Measurements from ENCODE around the gene MARCHF7. TPM values are rescaled to one million over a fixed set of nuclear protein-coding genes. Genes with fewer than 3 reads are reported as not detected.

The MARCHF7 gene
- total RNA-seq, 1 donor from 2014 or later, result 92.8 TPM

DNA sequence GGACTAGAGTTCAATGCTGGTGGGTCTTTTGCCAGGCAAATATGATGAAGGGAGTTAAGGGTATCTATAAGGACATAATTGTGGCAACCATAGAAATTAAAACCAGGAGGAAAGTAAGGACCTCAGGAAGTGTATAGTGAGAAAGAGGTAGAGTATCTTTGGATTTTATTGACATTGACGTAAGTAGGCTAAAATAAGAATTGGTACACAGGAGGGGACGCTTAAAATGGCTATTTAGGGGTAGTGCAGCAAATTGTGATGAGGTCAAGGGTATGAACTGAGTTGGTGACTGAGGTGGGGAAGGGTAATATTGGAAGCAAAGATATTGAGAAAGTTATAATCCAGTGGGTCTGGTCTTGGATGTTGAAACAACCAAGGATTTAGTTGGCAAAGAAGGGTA is 42.7 kb downstream of the MARCHF7 start:
- no peak overlapping the region for H3K4me3 Mint-ChIP-seq (ENCODE audit: unreplicated experiment)
- TF ChIP-seq, protein P1, sequence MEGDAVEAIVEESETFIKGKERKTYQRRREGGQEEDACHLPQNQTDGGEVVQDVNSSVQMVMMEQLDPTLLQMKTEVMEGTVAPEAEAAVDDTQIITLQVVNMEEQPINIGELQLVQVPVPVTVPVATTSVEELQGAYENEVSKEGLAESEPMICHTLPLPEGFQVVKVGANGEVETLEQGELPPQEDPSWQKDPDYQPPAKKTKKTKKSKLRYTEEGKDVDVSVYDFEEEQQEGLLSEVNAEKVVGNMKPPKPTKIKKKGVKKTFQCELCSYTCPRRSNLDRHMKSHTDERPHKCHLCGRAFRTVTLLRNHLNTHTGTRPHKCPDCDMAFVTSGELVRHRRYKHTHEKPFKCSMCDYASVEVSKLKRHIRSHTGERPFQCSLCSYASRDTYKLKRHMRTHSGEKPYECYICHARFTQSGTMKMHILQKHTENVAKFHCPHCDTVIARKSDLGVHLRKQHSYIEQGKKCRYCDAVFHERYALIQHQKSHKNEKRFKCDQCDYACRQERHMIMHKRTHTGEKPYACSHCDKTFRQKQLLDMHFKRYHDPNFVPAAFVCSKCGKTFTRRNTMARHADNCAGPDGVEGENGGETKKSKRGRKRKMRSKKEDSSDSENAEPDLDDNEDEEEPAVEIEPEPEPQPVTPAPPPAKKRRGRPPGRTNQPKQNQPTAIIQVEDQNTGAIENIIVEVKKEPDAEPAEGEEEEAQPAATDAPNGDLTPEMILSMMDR (IDR thresholded peaks at IDR 0.05), result no peak
- H3K9me3 Mint-ChIP-seq (ENCODE audit: unreplicated experiment), result no peaks in the 10 kb centered on the region
- DNase-seq (ENCODE audit: extremely low spot score, unreplicated experiment), result no peak
- H3K4me1 Mint-ChIP-seq (ENCODE audit: unreplicated experiment), result peaks cover 22% of the 10 kb centered on the region
- H3K27me3 Mint-ChIP-seq (ENCODE audit: unreplicated experiment), result no peaks in the 10 kb centered on the region
- H3K27ac Mint-ChIP-seq (ENCODE audit: unreplicated experiment), result no peak overlapping the region
- H3K36me3 Mint-ChIP-seq (ENCODE audit: unreplicated experiment), result peaks cover 43% of the 10 kb centered on the region

DNA sequence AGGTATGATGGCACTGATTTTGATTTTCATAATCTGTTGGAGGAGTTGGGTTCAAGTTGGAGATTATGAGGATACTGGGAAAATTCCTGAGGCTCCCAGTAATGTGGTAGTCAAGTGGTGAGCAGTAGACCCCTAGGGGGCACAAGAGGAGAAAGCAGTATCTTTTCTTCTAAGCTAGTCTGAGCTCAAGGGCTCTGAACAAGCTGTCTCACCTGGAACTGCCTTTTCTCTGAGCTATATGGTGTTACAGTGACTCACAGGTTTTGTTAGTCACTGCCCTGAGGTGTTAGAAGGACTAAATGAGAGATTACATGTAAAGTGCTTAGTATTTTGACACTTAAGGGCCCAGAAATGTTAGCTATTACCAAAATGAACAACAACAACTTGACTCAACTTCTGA is 43.5 kb downstream of the MARCHF7 start:
- peaks cover 29% of the 10 kb centered on the region for H3K4me1 Mint-ChIP-seq (ENCODE audit: unreplicated experiment)
- H3K36me3 Mint-ChIP-seq (ENCODE audit: unreplicated experiment), result peaks cover 49% of the 10 kb centered on the region
- H3K4me3 Mint-ChIP-seq (ENCODE audit: unreplicated experiment), result no peak overlapping the region
- no peaks in the 10 kb centered on the region for H3K27me3 Mint-ChIP-seq (ENCODE audit: unreplicated experiment)
- H3K27ac Mint-ChIP-seq (ENCODE audit: unreplicated experiment), result no peak overlapping the region
- DNase-seq (ENCODE audit: extremely low spot score, unreplicated experiment), result no peak
- TF ChIP-seq, protein P1 (IDR thresholded peaks at IDR 0.05), result peak; percentile 40
- no peaks in the 10 kb centered on the region for H3K9me3 Mint-ChIP-seq (ENCODE audit: unreplicated experiment)

DNA sequence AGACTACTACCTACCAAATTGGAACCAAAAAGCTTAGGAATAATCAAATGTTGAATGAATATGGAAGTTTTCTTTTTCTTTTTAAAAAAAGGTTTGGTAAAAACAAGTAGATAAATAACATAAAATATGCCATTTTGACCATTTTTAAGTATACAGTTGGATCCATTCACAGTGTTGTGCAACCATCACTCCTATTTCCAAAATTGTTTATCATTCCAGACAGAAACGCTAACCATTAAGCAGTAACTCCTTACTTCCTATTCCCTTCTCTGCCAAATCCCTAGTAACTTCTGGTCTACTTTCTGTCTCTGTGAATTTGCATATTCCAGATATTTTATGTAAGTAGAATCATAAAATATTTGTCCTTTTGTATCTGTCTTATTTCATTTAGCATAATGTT is 45.9 kb downstream of the MARCHF7 start:
- peaks cover 38% of the 10 kb centered on the region for H3K36me3 Mint-ChIP-seq (ENCODE audit: unreplicated experiment)
- peaks cover 34% of the 10 kb centered on the region for H3K4me1 Mint-ChIP-seq (ENCODE audit: unreplicated experiment)
- TF ChIP-seq, protein P1 (IDR thresholded peaks at IDR 0.05), result no peak
- DNase-seq (ENCODE audit: extremely low spot score, unreplicated experiment), result no peak
- H3K9me3 Mint-ChIP-seq (ENCODE audit: unreplicated experiment), result no peaks in the 10 kb centered on the region
- no peak overlapping the region for H3K4me3 Mint-ChIP-seq (ENCODE audit: unreplicated experiment)
- no peaks in the 10 kb centered on the region for H3K27me3 Mint-ChIP-seq (ENCODE audit: unreplicated experiment)
- H3K27ac Mint-ChIP-seq (ENCODE audit: unreplicated experiment), result peak overlapping the region; percentile 61

DNA sequence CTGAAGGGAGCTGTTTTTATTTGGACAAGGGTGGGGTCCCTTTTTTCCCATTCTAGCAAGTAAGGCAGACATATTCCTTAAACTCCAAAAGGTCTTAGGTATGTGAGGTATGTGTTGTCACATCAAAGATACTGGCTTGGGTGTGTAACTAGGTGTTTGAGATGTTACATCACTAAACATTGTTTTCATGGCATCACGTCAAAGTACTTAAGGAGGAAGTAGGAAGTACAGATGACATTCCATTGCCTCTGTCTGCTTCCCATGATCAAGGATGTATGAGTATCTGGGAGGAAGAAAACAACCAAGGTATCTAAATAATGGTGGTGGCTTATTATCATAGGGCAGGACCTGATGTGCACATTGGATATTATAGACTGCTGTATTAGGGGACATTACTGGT is 46.4 kb downstream of the MARCHF7 start:
- H3K9me3 Mint-ChIP-seq (ENCODE audit: unreplicated experiment), result no peaks in the 10 kb centered on the region
- peaks cover 43% of the 10 kb centered on the region for H3K36me3 Mint-ChIP-seq (ENCODE audit: unreplicated experiment)
- H3K4me3 Mint-ChIP-seq (ENCODE audit: unreplicated experiment), result no peak overlapping the region
- no peaks in the 10 kb centered on the region for H3K27me3 Mint-ChIP-seq (ENCODE audit: unreplicated experiment)
- peaks cover 34% of the 10 kb centered on the region for H3K4me1 Mint-ChIP-seq (ENCODE audit: unreplicated experiment)
- peak overlapping the region; percentile 61 for H3K27ac Mint-ChIP-seq (ENCODE audit: unreplicated experiment)
- DNase-seq (ENCODE audit: extremely low spot score, unreplicated experiment), result no peak
- TF ChIP-seq, protein P1 (IDR thresholded peaks at IDR 0.05), result no peak

DNA sequence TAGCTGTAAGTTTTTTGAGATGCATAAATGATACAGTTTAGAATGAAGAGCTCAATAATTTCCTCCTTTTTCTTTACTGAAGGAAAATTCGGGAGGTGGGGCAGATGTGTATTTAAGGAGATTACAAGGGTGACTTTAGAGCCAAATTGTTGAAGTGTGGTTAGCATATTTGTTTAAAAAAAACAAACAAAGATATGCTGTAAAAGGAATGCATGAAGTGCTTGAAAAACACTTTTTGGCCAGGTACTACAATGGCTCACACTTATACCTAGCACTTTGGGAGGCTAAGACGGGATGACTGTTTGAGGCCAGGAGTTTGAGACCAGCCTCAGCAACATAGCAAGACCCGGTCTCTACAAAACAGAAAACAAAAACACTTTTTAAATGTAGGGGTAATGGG is 47.3 kb downstream of the MARCHF7 start:
- Mint-ChIP-seq H3K4me3 (ENCODE audit: unreplicated experiment) (no peak overlapping the region), H3K27me3 (ENCODE audit: unreplicated experiment) (no peaks in the 10 kb centered on the region), H3K27ac (ENCODE audit: unreplicated experiment) (peak overlapping the region; percentile 62), H3K9me3 (ENCODE audit: unreplicated experiment) (no peaks in the 10 kb centered on the region), H3K36me3 (ENCODE audit: unreplicated experiment) (peaks cover 43% of the 10 kb centered on the region), H3K4me1 (ENCODE audit: unreplicated experiment) (peaks cover 34% of the 10 kb centered on the region)
- DNase-seq (ENCODE audit: extremely low spot score, unreplicated experiment), result no peak
- TF ChIP-seq, protein P1 (IDR thresholded peaks at IDR 0.05), result no peak

Measured in osteocyte (in vitro differentiated cells).